Gastroesophageal sphincter (tissue), 3 donors: ENCODE results near the gene TXNDC11.

ENCODE experiments used
- CTCF ChIP-seq, 4 experiments: fragments of 200-600 bp in 2 of 4; fragments of 450-650 bp in 2 of 4; sonication (generic) in 1 of 4; IDR thresholded peaks; one replicate each; pipeline ENCODE4 v1.5.1; 2017 to 2019; ENCODE audit warnings: antibody characterized with exemption in 4 of 4, mild to moderate bottlenecking in 2 of 4, moderate library complexity in 2 of 4
- EP300 ChIP-seq: sonication (generic); formaldehyde crosslinking; IDR thresholded peaks from one replicate; pipeline ENCODE4 v1.6.1; 2017; ENCODE audit warnings: antibody characterized with exemption, mild to moderate bottlenecking
- POLR2A ChIP-seq, 2 donors: fragments of 450-650 bp; IDR thresholded peaks; one replicate each; pipeline ENCODE4 v1.6.1; 2017; ENCODE audit warnings: antibody characterized with exemption in 2 of 2, mild to moderate bottlenecking in 2 of 2, moderate library complexity in 1 of 2
- POLR2AphosphoS5 ChIP-seq: sonication (generic); formaldehyde crosslinking; IDR thresholded peaks from one replicate; pipeline ENCODE4 v1.6.1; 2017; ENCODE audit warnings: antibody characterized with exemption

- TF ChIP-seq CTCF (IDR thresholded peaks at IDR 0.05) (no peak), POLR2A (IDR thresholded peaks at IDR 0.05) (no peak), POLR2AphosphoS5 (no peak), EP300 (no peak)
Measured at GRCh38 chr16:11762431-11762830, 19.8 kb upstream of the TXNDC11 start.
